Measurements from ENCODE around the gene TAMALIN.

Gene TAMALIN

GRCh38 chr12:52037248-52037861, 30.6 kb downstream of the TAMALIN start:
- DNase-seq = peak; percentile 16

GRCh38 chr12:52038447-52038846, 31.7 kb downstream of the TAMALIN start:
- no peak for DNase-seq

- no peak for DNase-seq
Measured at GRCh38 chr12:52041035-52041434, 34.3 kb downstream of the TAMALIN start.

GRCh38 chr12:52041695-52042123, 35.0 kb downstream of the TAMALIN start:
- DNase-seq = no peak

GRCh38 chr12:52042706-52043385, 36.1 kb downstream of the TAMALIN start:
- DNase-seq = no peak

- DNase-seq = no peak
Measured at GRCh38 chr12:52043386-52044212, 36.9 kb downstream of the TAMALIN start.

- DNase-seq = no peak
Measured at GRCh38 chr12:52044292-52044983, 37.7 kb downstream of the TAMALIN start.

- DNase-seq = no peak
Measured at GRCh38 chr12:52045794-52046199, 39.1 kb downstream of the TAMALIN start.

- no peak for DNase-seq
Measured at GRCh38 chr12:52046859-52047258, 40.1 kb downstream of the TAMALIN start.

- DNase-seq = no peak
Measured at GRCh38 chr12:52049286-52049685, 42.5 kb downstream of the TAMALIN start.

GRCh38 chr12:52049688-52050087, 42.9 kb downstream of the TAMALIN start:
- no peak for DNase-seq

- DNase-seq = no peak
Measured at GRCh38 chr12:52050116-52050757, 43.5 kb downstream of the TAMALIN start.

- DNase-seq = peak; percentile 82
Measured at GRCh38 chr12:52050758-52051541, 44.2 kb downstream of the TAMALIN start, which contains the start of gene NR4A1. NR4A1 (plus strand) TSS chr12:52051442; CDS start chr12:52054329, 2,887 bp downstream.

- peak; percentile 35 for DNase-seq
Measured at GRCh38 chr12:52052468-52053186, 45.9 kb downstream of the TAMALIN start.

- DNase-seq = no peak
Measured at GRCh38 chr12:52053536-52054209, 46.9 kb downstream of the TAMALIN start.

GRCh38 chr12:52054231-52054832, 47.6 kb downstream of the TAMALIN start:
- DNase-seq = no peak

- no peak for DNase-seq
Measured at GRCh38 chr12:52054833-52055730, 48.3 kb downstream of the TAMALIN start.
